Activated T-cell treated with anti-CD3 and anti-CD28 coated beads, Interleukin-2, amount 50 U/mL, for 72 hours (primary cell): ENCODE data around the gene CLEC4M. TPM values are rescaled to one million over a fixed set of nuclear protein-coding genes. Genes with fewer than 3 reads are reported as not detected.

ENCODE experiments used
- ATAC-seq, 2 donors: fragments of 150-1000 bp; cut with Tn5 transposase; replicated peaks in 1 of 2; 2 replicates each; pipeline ENCODE4 v1.10.0; 2021; ENCODE audit warnings: moderate library complexity in 2 of 2, mild to moderate bottlenecking in 1 of 2
- DNase-seq, 2 donors: peaks; one replicate each; pipeline ENCODE4 v3.0.0; 2021 to 2022; ENCODE audit warnings: mixed read lengths in 1 of 2
- H3K27ac Mint-ChIP-seq: one replicate; pipeline ENCODE4 v1.8.0; 2022; ENCODE audit warnings: mild to moderate bottlenecking, moderate library complexity, mixed read lengths
- H3K27me3 Mint-ChIP-seq: one replicate; pipeline ENCODE4 v1.8.0; 2022; ENCODE audit warnings: low read depth, mixed read lengths
- H3K36me3 Mint-ChIP-seq, 2 donors: one replicate each; pipeline ENCODE4 v1.8.0; 2022; ENCODE audit warnings: mixed read lengths in 2 of 2, mild to moderate bottlenecking in 1 of 2; ENCODE audit not compliant: insufficient read depth in 2 of 2
- H3K4me1 Mint-ChIP-seq: one replicate; pipeline ENCODE4 v1.8.0; 2022; ENCODE audit warnings: low read depth, mixed read lengths
- H3K4me3 Mint-ChIP-seq, 2 donors: one replicate each; pipeline ENCODE4 v1.8.0; 2022; ENCODE audit warnings: mild to moderate bottlenecking in 2 of 2, mixed read lengths in 2 of 2, moderate library complexity in 2 of 2
- H3K9me3 Mint-ChIP-seq, 2 donors: one replicate each; pipeline ENCODE4 v1.8.0; 2022; ENCODE audit warnings: mixed read lengths in 2 of 2
- total RNA-seq, 2 donors: library from RNA; stranded (reverse); gene quantifications; one replicate each; pipeline ENCODE4 v1.2.3, GENCODE V29; 2022

The CLEC4M gene, protein sequence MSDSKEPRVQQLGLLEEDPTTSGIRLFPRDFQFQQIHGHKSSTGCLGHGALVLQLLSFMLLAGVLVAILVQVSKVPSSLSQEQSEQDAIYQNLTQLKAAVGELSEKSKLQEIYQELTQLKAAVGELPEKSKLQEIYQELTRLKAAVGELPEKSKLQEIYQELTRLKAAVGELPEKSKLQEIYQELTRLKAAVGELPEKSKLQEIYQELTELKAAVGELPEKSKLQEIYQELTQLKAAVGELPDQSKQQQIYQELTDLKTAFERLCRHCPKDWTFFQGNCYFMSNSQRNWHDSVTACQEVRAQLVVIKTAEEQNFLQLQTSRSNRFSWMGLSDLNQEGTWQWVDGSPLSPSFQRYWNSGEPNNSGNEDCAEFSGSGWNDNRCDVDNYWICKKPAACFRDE
- total RNA-seq: not detected

DNA sequence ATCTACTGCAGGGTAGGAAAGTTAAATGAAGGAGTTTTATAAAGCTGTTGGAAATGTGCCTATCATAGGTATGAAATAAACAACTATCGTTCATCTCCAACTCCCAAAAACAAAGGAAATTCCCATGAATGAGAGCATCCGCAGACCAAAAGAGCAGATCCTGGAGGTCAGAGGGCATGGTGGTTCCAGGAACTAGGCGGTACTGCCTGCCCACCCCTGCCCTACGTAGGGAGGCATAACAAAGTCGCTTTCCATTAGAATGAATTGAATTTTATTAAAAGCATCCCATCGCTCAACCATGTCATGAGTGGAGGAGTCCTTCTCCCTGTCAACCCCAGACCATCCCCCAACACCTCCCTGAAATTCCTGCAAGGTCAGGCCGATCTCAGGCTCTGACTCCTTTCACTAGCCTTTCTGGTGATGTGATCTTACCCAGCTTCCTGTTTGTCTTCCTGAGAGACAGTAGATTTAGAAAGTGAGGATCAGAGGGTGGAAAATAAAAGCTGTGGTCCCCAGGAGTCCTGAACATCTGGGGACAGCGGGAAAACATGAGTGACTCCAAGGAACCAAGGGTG, at the start of gene CLEC4M:
TSS of gene CLEC4M (plus strand) at position 525 of the 575 bp plus-strand sequence. CDS start at position 549, 24 bp downstream.
- ATAC-seq (no peak), DNase-seq (no peak)
- H3K9me3 Mint-ChIP-seq: peaks cover 6 to 9% of the 10 kb centered on the region in 2 donors
- H3K27ac Mint-ChIP-seq: no peak within 1 kb of the TSS
- H3K27me3 Mint-ChIP-seq: peaks cover 31% of the 10 kb centered on the region
- no peak within 1 kb of the TSS for H3K4me3 Mint-ChIP-seq
- peaks cover 5 to 17% of the 10 kb centered on the region in 2 donors for H3K36me3 Mint-ChIP-seq
- peaks cover 5% of the 10 kb centered on the region for H3K4me1 Mint-ChIP-seq

DNA sequence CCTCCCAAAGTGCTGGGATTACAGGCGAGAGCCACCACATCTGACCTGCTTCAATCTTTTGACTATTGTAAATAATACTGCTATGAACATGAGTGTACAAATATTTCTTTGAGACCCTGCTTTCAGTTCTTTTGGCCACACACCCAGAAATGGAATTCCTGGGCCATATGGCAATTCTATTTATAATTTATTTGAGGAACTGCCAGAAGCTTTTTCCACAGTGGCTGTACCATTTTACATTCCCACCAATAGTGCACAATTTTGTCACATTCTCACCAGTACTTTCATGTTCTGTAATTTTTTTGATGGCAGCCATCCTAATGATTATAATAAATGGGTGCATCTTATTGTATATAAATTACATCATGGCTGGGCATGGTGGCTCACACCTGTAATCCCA, 47.4 kb upstream of the CLEC4M start:
- H3K36me3 Mint-ChIP-seq: peaks cover 2 to 8% of the 10 kb centered on the region in 2 donors
- peaks cover 3 to 4% of the 10 kb centered on the region in 2 donors for H3K9me3 Mint-ChIP-seq
- DNase-seq (no peak), ATAC-seq (no peak)
- no peaks in the 10 kb centered on the region for H3K27me3 Mint-ChIP-seq
- H3K4me3 Mint-ChIP-seq: no peak overlapping the region
- H3K4me1 Mint-ChIP-seq: peaks cover 19% of the 10 kb centered on the region
- no peak overlapping the region for H3K27ac Mint-ChIP-seq

DNA sequence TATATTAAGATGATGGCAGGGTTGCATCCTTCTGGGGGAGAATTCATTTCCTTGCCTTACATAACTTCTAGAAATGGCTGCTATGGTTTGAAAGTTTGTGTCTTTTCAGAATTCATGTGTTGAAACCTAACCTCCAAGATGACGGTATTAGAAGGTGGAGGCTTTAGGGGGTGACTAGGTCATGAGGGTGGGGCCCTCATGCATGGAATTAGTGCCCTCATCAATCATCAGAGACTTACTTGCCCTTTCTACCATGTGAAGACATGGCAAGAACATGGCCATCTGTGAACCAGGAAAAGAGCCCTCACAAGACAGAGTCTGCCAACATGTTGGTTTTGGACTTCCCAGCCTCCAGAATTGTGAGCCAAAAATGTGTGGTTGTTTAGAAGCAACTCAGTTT, 46.3 kb upstream of the CLEC4M start:
- Mint-ChIP-seq H3K4me1 (peaks cover 19% of the 10 kb centered on the region), H3K27ac (no peak overlapping the region), H3K4me3 (no peak overlapping the region), H3K9me3 (peaks cover 3 to 4% of the 10 kb centered on the region in 2 donors), H3K36me3 (peaks cover 2 to 8% of the 10 kb centered on the region in 2 donors), H3K27me3 (no peaks in the 10 kb centered on the region)
- ATAC-seq (no peak), DNase-seq (no peak)

DNA sequence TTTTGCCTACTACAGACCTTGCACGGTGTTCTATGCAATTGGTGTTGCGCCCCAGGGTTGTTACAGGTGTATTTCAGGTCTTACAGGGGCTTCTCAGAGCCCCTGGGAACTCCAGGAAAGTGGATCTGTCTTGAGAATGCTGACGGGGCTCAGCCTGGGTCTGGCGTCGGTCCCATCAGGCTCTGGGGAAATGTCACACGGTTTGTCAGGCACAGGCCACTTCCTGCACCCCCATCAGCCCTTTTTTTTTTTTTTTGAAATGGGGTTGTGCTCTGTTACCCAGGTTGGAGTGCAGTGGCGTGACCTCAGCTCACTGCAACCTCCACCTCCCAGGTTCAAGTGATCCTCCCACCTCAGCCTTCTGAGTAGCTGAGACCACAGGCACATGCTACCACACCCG, 44.4 kb upstream of the CLEC4M start:
- DNase-seq: no peak
- Mint-ChIP-seq H3K27me3 (no peaks in the 10 kb centered on the region), H3K36me3 (peaks cover 2 to 8% of the 10 kb centered on the region in 2 donors), H3K27ac (no peak overlapping the region), H3K4me1 (peaks cover 14% of the 10 kb centered on the region), H3K9me3 (peaks cover 3 to 4% of the 10 kb centered on the region in 2 donors), H3K4me3 (no peak overlapping the region)
- ATAC-seq: no peak

DNA sequence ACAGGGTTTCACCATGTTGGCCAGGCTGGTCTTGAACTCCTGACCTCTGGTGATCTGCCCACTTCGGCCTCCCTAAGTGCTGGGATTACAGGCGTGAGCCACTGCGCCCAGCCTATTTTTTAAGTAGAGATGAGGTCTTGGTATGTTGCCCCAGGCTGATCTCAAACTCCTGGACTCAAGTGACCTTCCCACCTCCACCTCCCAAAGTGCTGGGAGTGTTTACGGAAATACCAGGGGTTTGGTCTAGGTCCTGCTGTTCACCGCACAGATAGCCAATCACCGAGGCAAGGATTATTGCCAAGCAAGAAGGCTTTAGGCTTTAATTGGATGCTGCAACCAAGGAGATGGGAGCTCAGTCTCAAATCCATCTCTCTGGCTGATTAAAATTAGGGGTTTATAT, 42.7 kb upstream of the CLEC4M start:
- H3K27ac Mint-ChIP-seq: no peak overlapping the region
- peaks cover 3 to 4% of the 10 kb centered on the region in 2 donors for H3K9me3 Mint-ChIP-seq
- no peaks in the 10 kb centered on the region for H3K27me3 Mint-ChIP-seq
- DNase-seq (no peak), ATAC-seq (no peak)
- H3K4me3 Mint-ChIP-seq: no peak overlapping the region
- no peaks in the 10 kb centered on the region for H3K4me1 Mint-ChIP-seq
- H3K36me3 Mint-ChIP-seq: peaks cover 2 to 8% of the 10 kb centered on the region in 2 donors

DNA sequence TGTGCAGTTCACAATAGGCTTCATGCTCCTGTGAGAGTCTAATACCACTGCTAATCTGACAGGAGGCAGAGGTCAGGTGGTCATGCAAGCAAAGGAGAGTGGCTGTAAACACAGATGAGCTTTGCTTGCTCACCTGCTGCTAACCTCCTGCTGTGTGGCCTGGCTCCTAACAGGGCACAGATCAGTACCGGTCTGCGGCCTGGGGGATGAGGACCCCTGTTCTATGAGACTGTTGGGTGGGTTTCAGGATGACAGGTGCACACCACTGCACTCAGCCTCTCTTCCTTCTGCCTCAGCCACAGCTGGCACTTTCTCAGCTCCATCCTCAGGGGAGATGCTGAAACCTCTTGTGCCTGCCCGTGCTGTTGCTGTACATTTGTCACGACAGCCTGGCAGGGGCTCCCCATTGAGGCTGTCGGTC, 40.8 kb upstream of the CLEC4M start:
- H3K9me3 Mint-ChIP-seq: no peaks in the 10 kb centered on the region
- DNase-seq: no peak
- no peak overlapping the region for H3K27ac Mint-ChIP-seq
- H3K27me3 Mint-ChIP-seq: peaks cover 2% of the 10 kb centered on the region
- H3K4me3 Mint-ChIP-seq: no peak overlapping the region
- no peaks in the 10 kb centered on the region for H3K36me3 Mint-ChIP-seq
- no peaks in the 10 kb centered on the region for H3K4me1 Mint-ChIP-seq
- ATAC-seq: no peak

DNA sequence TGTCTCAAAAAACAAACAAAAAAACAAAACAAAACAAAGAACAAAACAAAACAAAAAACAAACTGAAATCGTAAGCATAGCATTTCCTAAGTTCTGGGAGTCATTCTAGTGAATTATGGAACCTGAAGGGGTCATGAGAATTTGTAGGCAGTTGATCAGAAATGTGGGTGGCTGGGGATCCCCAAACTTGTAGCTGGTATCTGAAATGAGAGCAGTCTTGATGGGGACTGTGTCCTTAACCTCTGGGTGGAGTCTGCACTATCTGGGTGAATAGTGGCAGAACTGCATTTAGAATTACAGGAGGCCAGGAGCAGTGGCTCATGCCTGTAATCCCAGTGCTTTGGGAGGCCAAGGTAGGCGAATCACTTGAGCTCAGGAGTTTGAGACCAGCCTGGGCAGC, 37.3 kb upstream of the CLEC4M start:
- no peak for DNase-seq
- H3K4me3 Mint-ChIP-seq: no peak overlapping the region
- peaks cover 10% of the 10 kb centered on the region for H3K4me1 Mint-ChIP-seq
- H3K36me3 Mint-ChIP-seq: peaks cover 0 to 2% of the 10 kb centered on the region in 2 donors
- H3K27ac Mint-ChIP-seq: no peak overlapping the region
- no peak for ATAC-seq
- no peaks in the 10 kb centered on the region for H3K9me3 Mint-ChIP-seq
- peaks cover 32% of the 10 kb centered on the region for H3K27me3 Mint-ChIP-seq

DNA sequence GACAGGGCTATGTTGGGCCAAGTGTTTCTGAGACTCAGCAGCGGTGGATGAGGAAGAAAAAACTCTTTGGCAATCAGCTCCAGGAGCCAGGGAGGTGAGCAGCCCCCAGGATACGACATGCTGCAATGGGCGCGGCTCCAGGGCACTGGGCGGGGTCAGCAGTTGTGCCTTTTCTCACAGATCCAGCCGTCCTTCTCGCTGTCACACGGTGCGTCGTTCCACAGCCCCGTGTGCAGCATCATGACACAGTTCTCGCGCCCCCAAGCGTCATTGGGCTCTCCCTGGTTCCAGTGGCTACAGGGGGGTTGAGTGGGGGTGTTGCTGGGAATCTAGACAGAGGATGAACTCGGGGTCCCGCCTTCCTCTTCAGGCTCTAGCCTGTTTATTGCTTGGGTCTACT, 33.8 kb upstream of the CLEC4M start:
- Mint-ChIP-seq H3K4me1 (peaks cover 10% of the 10 kb centered on the region), H3K27me3 (peaks cover 42% of the 10 kb centered on the region), H3K4me3 (no peak overlapping the region), H3K27ac (no peak overlapping the region), H3K9me3 (no peaks in the 10 kb centered on the region), H3K36me3 (peaks cover 0 to 2% of the 10 kb centered on the region in 2 donors)
- DNase-seq (no peak), ATAC-seq (no peak)

DNA sequence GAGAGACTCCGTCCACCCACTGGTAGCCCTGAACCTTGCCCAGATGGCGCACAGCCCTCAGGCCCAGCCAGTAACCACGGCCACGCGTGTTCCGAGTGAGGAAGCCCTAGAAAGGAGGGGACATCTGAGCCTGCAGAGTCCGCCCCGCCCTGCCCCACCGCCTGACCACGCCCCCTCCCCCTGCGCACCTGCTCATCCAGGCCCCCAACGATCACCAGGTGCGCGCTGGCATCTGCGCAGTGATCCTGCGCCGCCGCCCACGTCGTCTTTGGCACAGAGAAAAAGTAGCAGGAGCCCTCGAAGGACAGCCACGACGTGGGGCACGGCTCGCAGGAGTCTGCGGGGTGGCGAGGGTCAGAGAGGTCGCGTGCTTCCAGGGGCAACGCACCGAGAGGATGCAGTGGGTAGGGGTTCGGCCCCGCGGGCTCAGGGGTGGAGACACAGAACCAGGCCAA, 33.2 kb upstream of the CLEC4M start:
- H3K4me1 Mint-ChIP-seq: peaks cover 10% of the 10 kb centered on the region
- peaks cover 46% of the 10 kb centered on the region for H3K27me3 Mint-ChIP-seq
- H3K9me3 Mint-ChIP-seq: no peaks in the 10 kb centered on the region
- peaks cover 0 to 2% of the 10 kb centered on the region in 2 donors for H3K36me3 Mint-ChIP-seq
- ATAC-seq (no peak), DNase-seq (no peak)
- peak overlapping the region in 1 of 2 donors; percentile 62 for H3K4me3 Mint-ChIP-seq
- no peak overlapping the region for H3K27ac Mint-ChIP-seq

DNA sequence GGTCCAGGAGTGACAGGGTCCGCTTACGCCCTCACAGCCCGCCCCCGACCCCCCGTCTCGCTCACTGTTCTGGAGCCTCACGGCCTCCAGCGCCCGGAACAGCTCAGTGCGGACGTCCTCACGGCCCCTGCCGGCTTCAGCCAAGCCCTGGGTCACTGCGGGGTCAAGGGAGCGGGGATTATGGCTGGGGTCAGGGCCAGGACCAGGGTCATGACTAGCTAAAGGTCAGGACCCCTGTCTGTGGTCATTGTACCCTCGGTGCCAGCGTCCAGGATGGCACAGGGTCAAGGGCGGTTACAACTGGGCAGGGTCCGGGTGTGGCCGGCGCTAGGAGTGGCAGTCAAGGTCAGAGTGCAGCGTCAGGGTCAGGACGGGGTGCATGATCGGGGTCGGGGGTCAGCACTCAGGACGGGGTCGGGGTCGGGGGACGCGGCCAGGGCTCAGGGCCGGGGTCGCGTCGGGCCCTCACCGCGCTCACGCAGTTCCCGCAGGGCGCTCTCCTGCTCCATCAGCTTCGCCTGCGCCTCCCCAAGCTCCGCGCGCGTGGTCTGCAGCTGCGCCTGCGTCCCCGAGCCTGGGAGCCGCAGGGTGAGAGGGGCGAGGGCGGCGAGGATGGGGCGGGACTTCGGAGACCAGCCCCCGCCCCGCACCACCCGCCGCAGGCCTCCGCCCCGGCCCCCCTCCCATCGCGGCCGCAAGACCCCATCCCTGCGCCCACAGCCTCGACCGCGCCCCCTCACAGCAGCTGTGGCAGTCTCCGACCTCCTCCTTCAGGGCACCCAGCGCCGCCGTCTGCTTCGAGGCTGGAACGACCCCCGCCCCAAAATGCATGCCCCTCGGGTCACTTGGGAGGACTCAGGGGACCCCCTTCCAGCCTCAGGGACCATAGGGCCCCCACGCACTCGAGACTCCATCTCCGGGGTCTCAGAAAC, 32.5 kb upstream of the CLEC4M start:
- ATAC-seq (no peak), DNase-seq (no peak)
- Mint-ChIP-seq H3K9me3 (no peaks in the 10 kb centered on the region), H3K27ac (no peak overlapping the region), H3K36me3 (peaks cover 0 to 2% of the 10 kb centered on the region in 2 donors), H3K27me3 (peaks cover 46% of the 10 kb centered on the region), H3K4me3 (peak overlapping the region in 1 of 2 donors; percentile 62), H3K4me1 (peaks cover 10% of the 10 kb centered on the region)

DNA sequence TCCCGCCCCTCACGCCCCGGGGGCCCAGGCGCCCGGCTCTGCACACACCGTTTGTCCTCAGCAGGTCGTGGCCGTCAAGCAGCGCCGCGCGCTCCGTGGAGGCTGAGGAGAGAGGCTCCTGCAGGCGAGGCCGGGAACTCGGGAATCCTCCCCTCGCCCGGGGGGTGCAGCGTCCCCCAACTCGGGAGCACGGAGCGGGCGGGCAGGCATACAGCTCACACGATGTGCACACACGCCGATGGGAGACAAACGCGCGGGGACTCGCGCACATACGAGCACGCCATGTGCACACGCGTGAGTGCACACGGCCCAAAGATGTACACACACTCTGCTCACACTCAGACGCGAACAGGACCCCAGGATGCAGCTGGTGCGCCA, 31.8 kb upstream of the CLEC4M start:
- DNase-seq (no peak), ATAC-seq (no peak)
- peaks cover 48% of the 10 kb centered on the region for H3K27me3 Mint-ChIP-seq
- no peak overlapping the region for H3K27ac Mint-ChIP-seq
- H3K4me1 Mint-ChIP-seq: peaks cover 10% of the 10 kb centered on the region
- no peak overlapping the region for H3K4me3 Mint-ChIP-seq
- no peaks in the 10 kb centered on the region for H3K9me3 Mint-ChIP-seq
- peaks cover 0 to 2% of the 10 kb centered on the region in 2 donors for H3K36me3 Mint-ChIP-seq

DNA sequence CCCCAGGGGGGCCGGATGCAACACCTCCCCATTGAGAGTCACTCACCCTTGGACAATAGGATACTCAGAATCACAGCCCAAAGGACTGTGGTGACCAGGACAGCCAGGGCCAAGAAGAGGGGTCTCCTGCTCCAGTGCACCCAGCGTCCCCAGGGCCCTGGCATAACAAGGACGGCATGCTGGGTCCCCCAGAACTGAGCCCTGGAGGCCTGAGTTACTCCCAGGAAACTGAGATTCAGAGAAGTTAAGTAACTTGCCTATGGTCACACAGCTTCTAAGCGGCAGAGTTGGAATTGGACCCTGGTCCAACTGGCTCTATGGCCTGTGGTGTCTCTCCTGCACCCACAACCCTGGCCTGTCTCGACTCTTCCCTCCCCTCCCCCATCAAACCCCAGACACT, 31.4 kb upstream of the CLEC4M start:
- ATAC-seq (no peak), DNase-seq (no peak)
- H3K36me3 Mint-ChIP-seq: peaks cover 0 to 2% of the 10 kb centered on the region in 2 donors
- H3K27me3 Mint-ChIP-seq: peaks cover 52% of the 10 kb centered on the region
- no peak overlapping the region for H3K27ac Mint-ChIP-seq
- peaks cover 10% of the 10 kb centered on the region for H3K4me1 Mint-ChIP-seq
- no peaks in the 10 kb centered on the region for H3K9me3 Mint-ChIP-seq
- H3K4me3 Mint-ChIP-seq: no peak overlapping the region

DNA sequence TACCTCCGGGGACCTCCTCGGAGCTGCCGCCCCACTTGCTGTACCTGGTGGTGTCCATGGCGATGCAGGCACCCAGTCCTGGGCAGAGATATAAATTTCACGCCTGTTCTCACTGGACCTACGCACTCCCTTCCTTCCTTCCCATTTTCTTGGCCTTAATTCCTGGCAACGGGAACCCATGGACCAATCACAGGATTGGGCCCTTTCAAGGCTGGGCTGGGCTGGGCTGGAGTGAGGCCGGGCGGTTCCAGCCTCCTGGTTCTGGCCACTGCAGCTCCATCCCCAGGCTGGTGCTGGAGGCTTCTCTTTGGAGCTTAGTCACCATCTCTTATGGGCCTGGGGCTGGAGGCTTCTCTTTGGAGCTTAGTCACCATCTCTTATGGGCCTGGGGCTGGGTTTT, 31.0 kb upstream of the CLEC4M start, which contains the start of gene CLEC4G:
TSS of gene CLEC4G (minus strand) at position 66 of the 400 bp plus-strand sequence. CDS start at position 58, 8 bp downstream.
- Mint-ChIP-seq H3K4me1 (peaks cover 11% of the 10 kb centered on the region), H3K36me3 (peaks cover 0 to 2% of the 10 kb centered on the region in 2 donors), H3K27ac (no peak within 1 kb of the TSS), H3K27me3 (peaks cover 56% of the 10 kb centered on the region), H3K4me3 (no peak within 1 kb of the TSS), H3K9me3 (no peaks in the 10 kb centered on the region)
- ATAC-seq (no peak), DNase-seq (no peak)
